SK-N-SH treated with all-trans-retinoic acid at 6 μM for 48 hours (cell line): ENCODE results near the gene DNASE2B.

Source experiments
- BACH2 ChIP-seq: fragments of 250-450 bp; sonication (Bioruptor Pico); IDR thresholded peaks from 2 replicates; pipeline ENCODE4 v1.9.0; 2021; ENCODE audit warnings: mild to moderate bottlenecking, borderline replicate concordance
- CSDC2 ChIP-seq: fragments of 250-450 bp; sonication (Bioruptor Pico); IDR thresholded peaks from 2 replicates; pipeline ENCODE4 v1.5.0; 2020; ENCODE audit warnings: mild to moderate bottlenecking, moderate library complexity
- CSRNP3 ChIP-seq: fragments of 250-450 bp; sonication (Bioruptor Pico); IDR thresholded peaks from 2 replicates; pipeline ENCODE4 v1.5.1; 2021; ENCODE audit warnings: mild to moderate bottlenecking, moderate library complexity
- GLIS3 ChIP-seq: fragments of 250-450 bp; sonication (Bioruptor Pico); IDR thresholded peaks from 2 replicates; pipeline ENCODE4 v1.5.0; 2020; ENCODE audit warnings: mild to moderate bottlenecking, moderate library complexity
- OSR1 ChIP-seq: fragments of 250-450 bp; sonication (Bioruptor Pico); IDR thresholded peaks from 2 replicates; pipeline ENCODE4 v1.8.0; 2022; ENCODE audit warnings: moderate library complexity, mild to moderate bottlenecking, inconsistent platforms
- PATZ1 ChIP-seq: fragments of 250-450 bp; sonication (Bioruptor Pico); IDR thresholded peaks from 2 replicates; pipeline ENCODE4 v1.8.0; 2020; ENCODE audit warnings: mild to moderate bottlenecking, moderate library complexity, borderline replicate concordance
- PPARA ChIP-seq: fragments of 250-450 bp; sonication (Bioruptor Pico); IDR thresholded peaks from 2 replicates; pipeline ENCODE4 v1.5.0; 2020; ENCODE audit warnings: mild to moderate bottlenecking, borderline replicate concordance
- TSHZ2 ChIP-seq: fragments of 250-450 bp; sonication (Bioruptor Pico); IDR thresholded peaks from 2 replicates; pipeline ENCODE4 v1.5.0; 2020; ENCODE audit warnings: mild to moderate bottlenecking, moderate library complexity
- ZFP3 ChIP-seq: fragments of 250-450 bp; sonication (Bioruptor Pico); IDR thresholded peaks from 2 replicates; pipeline ENCODE4 v1.5.0; 2020; ENCODE audit warnings: mild to moderate bottlenecking, moderate library complexity
- ZFP30 ChIP-seq: fragments of 450-650 bp; formaldehyde crosslinking; IDR thresholded peaks from 2 replicates; pipeline ENCODE4 v1.5.0; 2022; ENCODE audit warnings: mild to moderate bottlenecking, moderate library complexity
- ZNF565 ChIP-seq: fragments of 450-650 bp; formaldehyde crosslinking; conservative IDR thresholded peaks from 2 replicates; pipeline ENCODE4 v1.5.0; 2020; ENCODE audit warnings: low read depth, mild to moderate bottlenecking, moderate library complexity
- ZNF8 ChIP-seq: fragments of 450-650 bp; formaldehyde crosslinking; IDR thresholded peaks from 2 replicates; pipeline ENCODE4 v1.5.0; 2020; ENCODE audit warnings: mild to moderate bottlenecking, moderate library complexity

GRCh38 chr1:84363019-84363418, 35.3 kb upstream of the DNASE2B start:
- TF ChIP-seq BACH2 (CRISPR knock-in tag), result no peak
- TF ChIP-seq PATZ1 (CRISPR knock-in tag), result no peak
- no peak for TF ChIP-seq ZNF565 (CRISPR knock-in tag)
- TF ChIP-seq TSHZ2, result no peak
- no peak for TF ChIP-seq OSR1
- no peak for TF ChIP-seq GLIS3 (CRISPR knock-in tag)
- TF ChIP-seq ZFP3 (CRISPR knock-in tag), result no peak
- no peak for TF ChIP-seq CSRNP3
- no peak for TF ChIP-seq PPARA
- no peak for TF ChIP-seq CSDC2 (CRISPR knock-in tag)
- TF ChIP-seq ZFP30 (CRISPR knock-in tag), result no peak
- TF ChIP-seq ZNF8 (CRISPR knock-in tag), result no peak
